IMR-90 (cell line): Measurements from ENCODE around the gene MEGF8. TPM values are rescaled to one million over a fixed set of nuclear protein-coding genes. Genes with fewer than 3 reads are reported as not detected.

Source experiments
- ATAC-seq: fragments of 200-7000 bp; cut with Tn5 transposase; 2 replicates; pipeline ENCODE4 v1.9.1; 2020; ENCODE audit warnings: low read depth, mild to moderate bottlenecking, moderate library complexity
- BruUV-seq: library from RNA; stranded (reverse); fragments of 400-500 nt; replicated peaks from 2 replicates; lab custom pipeline; 2021; lab: Mats Ljungman, UMichigan
- CTCF ChIA-PET: fragments of 300-600 bp; formaldehyde crosslinking; extraction: SDS; loops from one replicate; lab custom pipeline; 2021; ENCODE audit warnings: antibody characterized with exemption; lab: Yijun Ruan, JAX
- POLR2A ChIA-PET: fragments of 300-600 bp; sonication (Branson Sonifier 250); formaldehyde crosslinking; loops from one replicate; lab custom pipeline; 2022; ENCODE audit warnings: antibody characterized with exemption; ENCODE audit not compliant: unreplicated experiment; lab: Charles Lee
- DNase-seq: peaks from one replicate; pipeline ENCODE4 v3.0.0; 2013
- H2AFZ ChIP-seq: replicated peaks from 2 replicates; pipeline ENCODE3; 2013; ENCODE audit warnings: low read length, mild to moderate bottlenecking; ENCODE audit not compliant: poor library complexity
- H2AK5ac ChIP-seq: 2 replicates; pipeline ENCODE4 v1.6.1; 2013; ENCODE audit warnings: low read depth, low read length, inconsistent platforms
- H2AK9ac ChIP-seq: replicated peaks from 2 replicates; pipeline ENCODE3; 2013; ENCODE audit warnings: mild to moderate bottlenecking, low read depth, low read length, moderate library complexity; ENCODE audit not compliant: poor library complexity
- H2BK120ac ChIP-seq: 2 replicates; pipeline ENCODE4 v1.6.1; 2013; ENCODE audit warnings: low read depth, low read length, inconsistent platforms
- H2BK15ac ChIP-seq: 3 replicates; pipeline ENCODE4 v1.6.1; 2013; ENCODE audit warnings: low read depth, low read length, inconsistent platforms
- H2BK20ac ChIP-seq: 2 replicates; pipeline ENCODE4 v1.6.1; 2013; ENCODE audit warnings: low read depth, mild to moderate bottlenecking, inconsistent platforms, low read length, moderate library complexity
- H2BK5ac ChIP-seq: 2 replicates; pipeline ENCODE4 v1.6.1; 2013; ENCODE audit warnings: mild to moderate bottlenecking, low read depth, low read length, inconsistent platforms; ENCODE audit not compliant: poor library complexity, severe bottlenecking
- H3K14ac ChIP-seq: replicated peaks from 2 replicates; pipeline ENCODE4 v1.6.1; 2013; ENCODE audit warnings: low read depth, low read length, inconsistent platforms
- H3K18ac ChIP-seq: 2 replicates; pipeline ENCODE4 v1.6.1; 2013; ENCODE audit warnings: low read depth, low read length, control low read depth
- H3K23ac ChIP-seq: 2 replicates; pipeline ENCODE4 v1.6.1; 2013; ENCODE audit warnings: low read depth, low read length, inconsistent platforms
- H3K27ac ChIP-seq: 2 replicates; pipeline ENCODE4 v1.5.1; 2013; ENCODE audit warnings: mild to moderate bottlenecking, control low read depth, low read length; ENCODE audit not compliant: insufficient read depth
- H3K27me3 ChIP-seq: 2 replicates; pipeline ENCODE4 v1.6.1; 2013; ENCODE audit warnings: low read length; ENCODE audit not compliant: control insufficient read depth, insufficient read depth
- H3K36me3 ChIP-seq: 2 replicates; pipeline ENCODE4 v1.6.1; 2013; ENCODE audit warnings: low read length, mixed read lengths; ENCODE audit not compliant: control insufficient read depth, insufficient read depth
- H3K4ac ChIP-seq: 2 replicates; pipeline ENCODE4 v1.6.1; 2013; ENCODE audit warnings: low read depth, low read length, inconsistent platforms
- H3K4me1 ChIP-seq: 2 replicates; pipeline ENCODE4 v1.6.1; 2013; ENCODE audit warnings: low read length, mixed read lengths; ENCODE audit not compliant: control insufficient read depth, insufficient read depth
- H3K4me2 ChIP-seq: 2 replicates; pipeline ENCODE4 v1.6.1; 2013; ENCODE audit warnings: low read depth, mild to moderate bottlenecking, control low read depth, low read length, moderate library complexity
- H3K4me3 ChIP-seq: 2 replicates; pipeline ENCODE4 v1.5.1; 2013; ENCODE audit warnings: low read depth, mild to moderate bottlenecking, control low read depth, low read length, moderate library complexity; ENCODE audit not compliant: insufficient read depth
- H3K56ac ChIP-seq: 2 replicates; pipeline ENCODE4 v1.6.1; 2013; ENCODE audit warnings: low read length, inconsistent platforms; ENCODE audit not compliant: insufficient read depth; ENCODE audit errors: extremely low read depth
- H3K79me1 ChIP-seq, 2 experiments: 2 replicates each; pipeline ENCODE4 v1.6.1; 2013; ENCODE audit warnings: low read length in 2 of 2, inconsistent platforms in 1 of 2, low read depth in 1 of 2
- H3K9ac ChIP-seq: 2 replicates; pipeline ENCODE4 v1.6.1; 2013; ENCODE audit warnings: low read depth, low read length, control low read depth
- H3K9me1 ChIP-seq: 2 replicates; pipeline ENCODE4 v1.6.1; 2013; ENCODE audit warnings: low read length, inconsistent platforms; ENCODE audit not compliant: insufficient read depth
- H3K9me3 ChIP-seq: 2 replicates; pipeline ENCODE4 v1.6.1; 2013; ENCODE audit warnings: low read length; ENCODE audit not compliant: control insufficient read depth, insufficient read depth
- H4K20me1 ChIP-seq: 2 replicates; pipeline ENCODE4 v1.6.1; 2013; ENCODE audit warnings: low read length, inconsistent platforms; ENCODE audit not compliant: insufficient read depth
- H4K5ac ChIP-seq: 2 replicates; pipeline ENCODE4 v1.6.1; 2013; ENCODE audit warnings: mild to moderate bottlenecking, low read depth, low read length, control low read depth
- H4K8ac ChIP-seq, 2 experiments: 2 replicates each; pipeline ENCODE4 v1.6.1; 2013; ENCODE audit warnings: low read depth in 2 of 2, low read length in 2 of 2, control low read depth in 1 of 2, inconsistent platforms in 1 of 2
- H4K91ac ChIP-seq: 2 replicates; pipeline ENCODE4 v1.6.1; 2013; ENCODE audit warnings: low read depth, low read length, inconsistent platforms; ENCODE audit not compliant: insufficient read depth
- BHLHE40 ChIP-seq: fragments of 150-350 bp; IDR thresholded peaks from 2 replicates; pipeline ENCODE4 v1.6.1; 2016; ENCODE audit warnings: mild to moderate bottlenecking, low read depth, low read length
- CEBPB ChIP-seq: IDR thresholded peaks from 2 replicates; pipeline ENCODE4 v1.6.1; 2012; ENCODE audit warnings: low read depth, low read length, improper control_type of control experiment
- CHD1 ChIP-seq: IDR thresholded peaks from 2 replicates; pipeline ENCODE4 v1.6.1; 2012; ENCODE audit warnings: low read depth, low read length, improper control_type of control experiment
- ELK1 ChIP-seq: fragments of 150-350 bp; IDR thresholded peaks from 2 replicates; pipeline ENCODE4 v1.6.1; 2016; ENCODE audit warnings: low read depth, mild to moderate bottlenecking, low read length, moderate library complexity, borderline replicate concordance
- MAFK ChIP-seq: IDR thresholded peaks from 2 replicates; pipeline ENCODE4 v1.6.1; 2012; ENCODE audit warnings: low read depth, low read length, improper control_type of control experiment
- MAZ ChIP-seq: IDR thresholded peaks from 2 replicates; pipeline ENCODE4 v1.6.1; 2012; ENCODE audit warnings: low read depth, mild to moderate bottlenecking, low read length, improper control_type of control experiment, moderate library complexity, borderline replicate concordance
- MXI1 ChIP-seq: IDR thresholded peaks from 2 replicates; pipeline ENCODE4 v1.6.1; 2012; ENCODE audit warnings: low read depth, mild to moderate bottlenecking, low read length, moderate library complexity, borderline replicate concordance
- NFE2L2 ChIP-seq: fragments of 150-350 bp; IDR thresholded peaks from 2 replicates; pipeline ENCODE4 v1.6.1; 2016; ENCODE audit warnings: low read depth, mild to moderate bottlenecking, low read length
- RAD21 ChIP-seq: IDR thresholded peaks from 2 replicates; pipeline ENCODE4 v1.6.1; 2012; ENCODE audit warnings: low read length, improper control_type of control experiment
- RCOR1 ChIP-seq: IDR thresholded peaks from 2 replicates; pipeline ENCODE4 v1.6.1; 2012; ENCODE audit warnings: mild to moderate bottlenecking, low read length, improper control_type of control experiment; ENCODE audit not compliant: insufficient replicate concordance
- RFX5 ChIP-seq: IDR thresholded peaks from 2 replicates; pipeline ENCODE4 v1.8.0; 2012; ENCODE audit warnings: low read depth, mild to moderate bottlenecking, low read length, moderate library complexity
- SMC3 ChIP-seq: fragments of 150-350 bp; IDR thresholded peaks from 2 replicates; pipeline ENCODE4 v1.6.1; 2016; ENCODE audit warnings: low read depth, mild to moderate bottlenecking, antibody characterized with exemption, low read length, moderate library complexity
- WGBS, 2 experiments: methylation state at CpG; one replicate each; pipeline versions ENCODE4 v1.1.5 to v1.1.7; 2013; ENCODE audit warnings: missing lambda C conversion rate in 2 of 2; ENCODE audit not compliant: insufficient read length in 1 of 2; ENCODE audit errors: extremely low coverage in 2 of 2; 5-methylcytosine and 5-hydroxymethylcytosine counted together
- dilution Hi-C: fragments of 300-500 bp; cut with HindIII; formaldehyde crosslinking; loops from one replicate; pipeline ENCODE4 v1.14.3; 2018; ENCODE audit warnings: low sequenced_read_pairs; ENCODE audit not compliant: unreplicated experiment
- in situ Hi-C: fragments of 300-500 bp; cut with MboI; formaldehyde crosslinking; loops from 3 replicates; pipeline ENCODE4 v1.14.3; 2019; ENCODE audit warnings: low sequenced_read_pairs, inconsistent platforms, mixed read lengths
- intact Hi-C: fragments of 100-400 bp; cut with micrococcal nuclease; formaldehyde crosslinking; loops from 2 replicates; pipeline ENCODE4 v1.10.0; 2022
- polyA plus RNA-seq, 3 experiments: library from polyadenylated mRNA; depleted of rRNA; stranded (reverse); fragments of >200 nt; gene quantifications; 2 replicates each; pipeline ENCODE4 v1.2.3, GENCODE V29; 2012; ENCODE audit warnings: low replicate concordance in 1 of 3
- total RNA-seq: library from RNA; depleted of rRNA; stranded (reverse); fragments of >200 nt; gene quantifications from 2 replicates; pipeline ENCODE4 v1.2.3, GENCODE V29; 2012
- TF ChIP-seq, protein P1 (sequence below): conservative IDR thresholded peaks from 2 replicates; pipeline ENCODE4 v1.5.1; 2012; ENCODE audit warnings: mild to moderate bottlenecking, low read depth, low read length, improper control_type of control experiment
- TF ChIP-seq, protein P2 (sequence below): fragments of 150-350 bp; IDR thresholded peaks from 2 replicates; pipeline ENCODE4 v1.6.1; 2017; ENCODE audit warnings: mild to moderate bottlenecking, antibody characterized with exemption, low read length, low read depth

Gene MEGF8
- total and polyA plus RNA-seq, 2 of the 4 experiments (the other 2 are of a cell fraction): 2.3 to 12.5 TPM

- in situ Hi-C loops: no loop called here
These were observed 15.7 kb upstream of the MEGF8 start for GRCh38 chr19:42309686-42310085.

More at GRCh38 chr19:42309686-42310085, 15.7 kb upstream of the MEGF8 start:
- Histone ChIP-seq H3K27ac (no peak overlapping the region), H2AK5ac (no peak overlapping the region), H2BK20ac (no peak overlapping the region), H3K36me3 (no peaks in the 10 kb centered on the region), H2AFZ (no peak overlapping the region), H3K4me2 (no peak overlapping the region), H3K27me3 (peaks cover 19% of the 10 kb centered on the region), H4K8ac (no peak overlapping the region), H4K91ac (no peak overlapping the region), H3K18ac (no peak overlapping the region), H3K4ac (no peak overlapping the region), H3K23ac (no peak overlapping the region), H3K14ac (no peak overlapping the region), H2BK5ac (no peak overlapping the region), H3K4me1 (no peaks in the 10 kb centered on the region), H2BK15ac (no peak overlapping the region), H2AK9ac (no peak overlapping the region), H4K5ac (no peak overlapping the region), H3K4me3 (no peak overlapping the region), H3K79me1 (no peaks in the 10 kb centered on the region), H4K20me1 (no peaks in the 10 kb centered on the region; the same call in 1 of the 2 replicates), H3K56ac (no peak overlapping the region), H2BK120ac (no peak overlapping the region), H3K9ac (no peak overlapping the region), H3K9me3 (no peaks in the 10 kb centered on the region), H3K9me1 (peaks cover 4% of the 10 kb centered on the region; the same call in 1 of the 2 replicates)
- intact Hi-C loops: no loop called here
- ATAC-seq (no peak), DNase-seq (no peak)
- 69% methylated on average over 5 of the region's 14 CpGs; no CpG with 5 or more reads in 1 of the 2 experiments for WGBS, 2 experiments
- dilution Hi-C loops: no loop called here
- POLR2A ChIA-PET: no interaction called here
- BruUV-seq: no TSS peak
- CTCF ChIA-PET: no interaction called here
- no peak for TF ChIP-seq ELK1
- TF ChIP-seq CEBPB: no peak
- TF ChIP-seq RCOR1: no peak
- no peak for TF ChIP-seq NFE2L2
- TF ChIP-seq RFX5: no peak
- TF ChIP-seq RAD21: no peak
- TF ChIP-seq MXI1: no peak
- TF ChIP-seq, protein P1, sequence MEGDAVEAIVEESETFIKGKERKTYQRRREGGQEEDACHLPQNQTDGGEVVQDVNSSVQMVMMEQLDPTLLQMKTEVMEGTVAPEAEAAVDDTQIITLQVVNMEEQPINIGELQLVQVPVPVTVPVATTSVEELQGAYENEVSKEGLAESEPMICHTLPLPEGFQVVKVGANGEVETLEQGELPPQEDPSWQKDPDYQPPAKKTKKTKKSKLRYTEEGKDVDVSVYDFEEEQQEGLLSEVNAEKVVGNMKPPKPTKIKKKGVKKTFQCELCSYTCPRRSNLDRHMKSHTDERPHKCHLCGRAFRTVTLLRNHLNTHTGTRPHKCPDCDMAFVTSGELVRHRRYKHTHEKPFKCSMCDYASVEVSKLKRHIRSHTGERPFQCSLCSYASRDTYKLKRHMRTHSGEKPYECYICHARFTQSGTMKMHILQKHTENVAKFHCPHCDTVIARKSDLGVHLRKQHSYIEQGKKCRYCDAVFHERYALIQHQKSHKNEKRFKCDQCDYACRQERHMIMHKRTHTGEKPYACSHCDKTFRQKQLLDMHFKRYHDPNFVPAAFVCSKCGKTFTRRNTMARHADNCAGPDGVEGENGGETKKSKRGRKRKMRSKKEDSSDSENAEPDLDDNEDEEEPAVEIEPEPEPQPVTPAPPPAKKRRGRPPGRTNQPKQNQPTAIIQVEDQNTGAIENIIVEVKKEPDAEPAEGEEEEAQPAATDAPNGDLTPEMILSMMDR: no peak
- no peak for TF ChIP-seq BHLHE40
- TF ChIP-seq, protein P2, sequence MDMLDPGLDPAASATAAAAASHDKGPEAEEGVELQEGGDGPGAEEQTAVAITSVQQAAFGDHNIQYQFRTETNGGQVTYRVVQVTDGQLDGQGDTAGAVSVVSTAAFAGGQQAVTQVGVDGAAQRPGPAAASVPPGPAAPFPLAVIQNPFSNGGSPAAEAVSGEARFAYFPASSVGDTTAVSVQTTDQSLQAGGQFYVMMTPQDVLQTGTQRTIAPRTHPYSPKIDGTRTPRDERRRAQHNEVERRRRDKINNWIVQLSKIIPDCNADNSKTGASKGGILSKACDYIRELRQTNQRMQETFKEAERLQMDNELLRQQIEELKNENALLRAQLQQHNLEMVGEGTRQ: no peak
- no peak for TF ChIP-seq SMC3
- no peak for TF ChIP-seq MAZ
- TF ChIP-seq MAFK: no peak
- no peak for TF ChIP-seq CHD1
